ENCODE data around the gene GPR107.

The GPR107 gene

DNA sequence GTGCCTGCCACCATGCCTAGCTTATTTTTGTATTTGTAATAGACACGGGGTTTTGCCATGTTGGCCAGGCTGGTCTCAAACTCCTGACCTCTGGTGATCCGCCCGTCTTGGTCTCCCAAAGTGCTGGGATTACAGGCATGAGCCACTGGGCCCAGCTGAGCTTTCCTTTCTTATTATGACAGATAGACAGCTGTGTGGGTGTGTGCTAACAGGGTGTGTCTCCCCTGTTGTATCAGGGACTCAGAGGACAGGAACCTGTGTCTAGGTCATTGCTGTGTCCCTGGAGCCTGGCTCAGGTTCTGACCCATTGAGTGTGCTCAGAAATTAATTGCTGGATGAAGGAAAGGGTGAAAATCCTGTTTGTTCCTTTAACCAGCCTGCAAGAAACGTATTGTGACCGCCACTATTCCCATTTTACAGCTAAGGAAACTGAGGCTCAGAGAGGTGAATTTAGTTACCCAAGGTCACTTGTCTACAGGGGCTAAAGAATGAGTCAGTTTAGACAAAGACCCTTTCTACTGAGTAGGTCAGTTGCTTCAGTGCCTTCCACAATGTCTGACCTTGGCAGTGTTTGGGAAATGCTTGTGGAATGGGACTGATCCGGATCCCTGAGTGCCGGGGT is 135.3 kb downstream of the GPR107 start:
- DNase-seq = no peak
